ENCODE data around the gene TSR1.

DNA sequence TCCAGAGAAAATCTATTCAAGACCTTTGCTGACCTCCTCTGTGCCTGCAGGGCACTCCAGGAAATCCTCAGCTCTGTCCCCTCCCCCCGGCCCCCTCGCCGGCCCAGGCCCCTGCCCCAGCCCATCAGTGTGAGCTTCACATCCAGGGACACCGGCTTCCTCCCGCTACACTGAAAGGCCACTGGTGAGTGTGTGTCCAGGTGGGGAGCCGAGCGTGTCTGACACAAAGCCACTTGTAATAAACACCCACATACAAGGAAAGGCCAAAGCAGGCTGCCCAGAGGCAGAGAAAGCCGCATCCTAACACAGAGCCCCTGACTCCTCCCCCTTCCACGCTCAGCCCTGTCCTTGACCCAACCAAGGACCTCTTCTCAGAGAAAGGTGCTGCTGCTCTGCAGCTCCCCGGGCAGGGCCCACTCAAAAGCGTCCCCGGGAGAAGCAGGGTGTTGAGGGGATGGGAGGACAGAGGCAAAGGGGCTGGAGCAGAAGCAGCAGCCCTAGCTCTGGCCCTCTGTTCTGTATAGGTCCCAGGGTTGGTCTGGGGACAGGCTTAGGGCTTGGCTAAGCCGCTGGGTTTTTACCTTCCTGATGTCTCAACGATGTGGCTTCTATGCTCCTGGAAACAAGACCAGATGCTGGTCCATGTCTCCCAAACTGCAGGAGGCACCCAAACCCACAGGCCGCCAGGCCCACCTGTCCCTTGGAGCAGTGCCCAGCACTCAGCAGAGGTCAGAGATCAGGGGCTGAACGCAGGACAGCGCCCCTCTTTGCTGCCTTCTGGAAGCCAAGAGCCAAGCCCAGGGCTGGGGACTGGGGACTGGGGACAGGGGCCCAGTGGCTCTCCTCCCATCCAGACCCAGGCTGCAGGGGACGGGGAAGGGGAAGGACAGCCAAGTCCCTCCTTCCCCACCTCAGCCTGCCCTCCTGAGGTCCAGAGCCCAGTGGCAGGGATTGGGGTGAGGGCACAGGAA lies 49.3 kb upstream of the TSR1 start:
- TF ChIP-seq, protein P1, sequence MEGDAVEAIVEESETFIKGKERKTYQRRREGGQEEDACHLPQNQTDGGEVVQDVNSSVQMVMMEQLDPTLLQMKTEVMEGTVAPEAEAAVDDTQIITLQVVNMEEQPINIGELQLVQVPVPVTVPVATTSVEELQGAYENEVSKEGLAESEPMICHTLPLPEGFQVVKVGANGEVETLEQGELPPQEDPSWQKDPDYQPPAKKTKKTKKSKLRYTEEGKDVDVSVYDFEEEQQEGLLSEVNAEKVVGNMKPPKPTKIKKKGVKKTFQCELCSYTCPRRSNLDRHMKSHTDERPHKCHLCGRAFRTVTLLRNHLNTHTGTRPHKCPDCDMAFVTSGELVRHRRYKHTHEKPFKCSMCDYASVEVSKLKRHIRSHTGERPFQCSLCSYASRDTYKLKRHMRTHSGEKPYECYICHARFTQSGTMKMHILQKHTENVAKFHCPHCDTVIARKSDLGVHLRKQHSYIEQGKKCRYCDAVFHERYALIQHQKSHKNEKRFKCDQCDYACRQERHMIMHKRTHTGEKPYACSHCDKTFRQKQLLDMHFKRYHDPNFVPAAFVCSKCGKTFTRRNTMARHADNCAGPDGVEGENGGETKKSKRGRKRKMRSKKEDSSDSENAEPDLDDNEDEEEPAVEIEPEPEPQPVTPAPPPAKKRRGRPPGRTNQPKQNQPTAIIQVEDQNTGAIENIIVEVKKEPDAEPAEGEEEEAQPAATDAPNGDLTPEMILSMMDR (IDR thresholded peaks at IDR 0.05 in 4 of 5, conservative IDR thresholded peaks at IDR 0.05 in 1 of 5) = no peak
- no peak for TF ChIP-seq POLR2A (IDR thresholded peaks at IDR 0.05)
